Neural progenitor cell (in vitro differentiated cells): ENCODE data around the gene NEGR1.

Experiments
- CTCF ChIP-seq: fragments of 200-600 bp; sonication (generic); IDR thresholded peaks from 2 replicates; pipeline ENCODE4 v1.5.1; 2017; ENCODE audit warnings: antibody characterized with exemption, mild to moderate bottlenecking
- EZH2 ChIP-seq: fragments of 200-600 bp; sonication (generic); IDR thresholded peaks from 2 replicates; pipeline ENCODE4 v1.6.1; 2017; ENCODE audit warnings: antibody characterized with exemption, mild to moderate bottlenecking, moderate library complexity
- EZH2phosphoT487 ChIP-seq: fragments of 200-600 bp; sonication (generic); IDR thresholded peaks from 2 replicates; pipeline ENCODE4 v1.6.1; 2017; ENCODE audit warnings: antibody characterized with exemption

DNA sequence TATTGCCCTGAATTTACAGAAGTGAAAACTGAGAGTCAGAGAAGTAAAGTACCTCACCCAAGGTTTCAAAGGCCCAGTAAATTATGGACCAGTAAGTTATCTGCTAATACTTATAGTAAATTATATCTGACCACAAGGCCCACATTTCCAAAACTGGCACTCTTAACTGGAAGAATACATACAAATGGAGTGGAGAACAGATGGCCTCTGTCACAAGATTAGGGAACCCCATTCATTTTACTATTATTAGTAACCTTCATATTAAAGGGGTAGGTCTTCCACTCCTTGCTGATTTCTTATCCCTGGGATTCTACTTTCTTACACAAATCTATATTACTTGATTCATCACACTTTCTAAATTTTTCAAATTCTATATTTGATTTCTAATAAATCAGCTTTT lies 588.8 kb downstream of the NEGR1 start:
- TF ChIP-seq CTCF (no peak), EZH2 (no peak), EZH2phosphoT487 (no peak)
